Thyroid gland (tissue), 4 donors: Measurements from ENCODE around the gene OVOL3.

Experiments used
- POLR2A ChIP-seq, 2 donors: fragments of 450-650 bp; IDR thresholded peaks; one replicate each; pipeline ENCODE4 v1.6.1; 2017; ENCODE audit warnings: antibody characterized with exemption in 2 of 2, mild to moderate bottlenecking in 2 of 2, moderate library complexity in 1 of 2
- TF ChIP-seq, protein P1 (sequence below), 6 experiments: fragments of 200-600 bp in 3 of 6; fragments of 450-650 bp in 3 of 6; sonication (generic) in 3 of 6; IDR thresholded peaks; one replicate each; pipeline ENCODE4 v1.5.1; 2016 to 2019; ENCODE audit warnings: antibody characterized with exemption in 6 of 6, mild to moderate bottlenecking in 2 of 6, inconsistent platforms in 1 of 6, moderate library complexity in 1 of 6

DNA sequence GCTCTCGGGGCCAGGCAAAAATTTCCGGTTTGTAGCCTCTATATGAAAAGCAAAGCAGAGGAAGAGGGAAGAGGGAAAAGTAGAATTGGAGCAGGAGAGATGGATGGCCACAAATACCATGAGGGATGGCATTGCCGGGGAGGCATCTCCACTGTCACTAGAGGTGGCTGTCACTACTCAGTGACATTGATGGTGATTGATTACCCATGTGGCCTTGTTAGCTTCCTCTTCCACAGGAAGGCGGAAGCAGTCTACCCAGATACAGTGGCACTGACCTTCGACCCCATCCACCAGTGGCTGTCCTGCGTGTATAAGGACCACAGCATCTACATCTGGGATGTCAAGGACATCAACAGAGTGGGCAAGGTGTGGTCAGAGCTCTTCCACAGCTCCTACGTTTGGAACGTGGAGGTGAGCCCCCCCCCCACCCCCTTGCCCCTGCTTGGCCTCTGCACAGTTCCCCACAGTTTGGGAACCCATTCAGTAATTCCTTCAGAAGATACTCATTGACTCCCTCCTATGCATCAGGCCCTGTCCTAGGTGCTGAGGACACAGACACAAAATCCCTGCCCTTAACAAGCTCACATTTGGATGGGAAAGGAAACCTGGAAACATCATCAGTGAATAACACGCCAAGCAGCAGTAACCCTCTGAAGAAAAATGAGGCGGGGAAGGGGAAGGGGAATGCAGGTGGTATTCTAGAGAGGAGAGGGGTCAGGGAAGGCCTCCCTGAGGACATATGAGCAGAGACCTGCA is 37.6 kb upstream of the OVOL3 start:
- TF ChIP-seq, protein P1, sequence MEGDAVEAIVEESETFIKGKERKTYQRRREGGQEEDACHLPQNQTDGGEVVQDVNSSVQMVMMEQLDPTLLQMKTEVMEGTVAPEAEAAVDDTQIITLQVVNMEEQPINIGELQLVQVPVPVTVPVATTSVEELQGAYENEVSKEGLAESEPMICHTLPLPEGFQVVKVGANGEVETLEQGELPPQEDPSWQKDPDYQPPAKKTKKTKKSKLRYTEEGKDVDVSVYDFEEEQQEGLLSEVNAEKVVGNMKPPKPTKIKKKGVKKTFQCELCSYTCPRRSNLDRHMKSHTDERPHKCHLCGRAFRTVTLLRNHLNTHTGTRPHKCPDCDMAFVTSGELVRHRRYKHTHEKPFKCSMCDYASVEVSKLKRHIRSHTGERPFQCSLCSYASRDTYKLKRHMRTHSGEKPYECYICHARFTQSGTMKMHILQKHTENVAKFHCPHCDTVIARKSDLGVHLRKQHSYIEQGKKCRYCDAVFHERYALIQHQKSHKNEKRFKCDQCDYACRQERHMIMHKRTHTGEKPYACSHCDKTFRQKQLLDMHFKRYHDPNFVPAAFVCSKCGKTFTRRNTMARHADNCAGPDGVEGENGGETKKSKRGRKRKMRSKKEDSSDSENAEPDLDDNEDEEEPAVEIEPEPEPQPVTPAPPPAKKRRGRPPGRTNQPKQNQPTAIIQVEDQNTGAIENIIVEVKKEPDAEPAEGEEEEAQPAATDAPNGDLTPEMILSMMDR (IDR thresholded peaks at IDR 0.05), result no peak
- TF ChIP-seq POLR2A (IDR thresholded peaks at IDR 0.05), result no peak
